ENCODE results near the gene FARP2.

- no peak for TF ChIP-seq CTCF (IDR thresholded peaks at IDR 0.05)
- TF ChIP-seq ZFX (IDR thresholded peaks at IDR 0.05; ENCODE audit: borderline replicate concordance) = no peak
These were observed 12.6 kb downstream of the FARP2 start for GRCh38 chr2:241368643-241369042.
